DOHH2 (cell line): Measurements from ENCODE around the gene HSPB3.

ENCODE experiments used
- CTCF ChIP-seq: fragments of 200-600 bp; sonication (generic); IDR thresholded peaks from one replicate; pipeline ENCODE4 v1.5.1; 2014; ENCODE audit warnings: antibody characterized with exemption, mild to moderate bottlenecking, low read depth, low read length; ENCODE audit not compliant: poor library complexity, severe bottlenecking
- EZH2phosphoT487 ChIP-seq: fragments of 200-600 bp; sonication (generic); IDR thresholded peaks from 2 replicates; pipeline ENCODE4 v1.6.1; 2017; ENCODE audit warnings: borderline replicate concordance, mild to moderate bottlenecking, antibody characterized with exemption, low read length, moderate library complexity, mixed read lengths

GRCh38 chr5:54470128-54470527, 14.6 kb downstream of the HSPB3 start:
- TF ChIP-seq CTCF: no peak
- no peak for TF ChIP-seq EZH2phosphoT487
